NT2/D1 (cell line): ENCODE results near the gene KRT78.

Source experiments
- YY1 ChIP-seq: IDR thresholded peaks from 2 replicates; pipeline ENCODE4 v1.6.1; 2011; ENCODE audit not compliant: insufficient read length, insufficient read depth
- ZNF274 ChIP-seq: IDR thresholded peaks from 2 replicates; pipeline ENCODE4 v1.6.1; 2011; ENCODE audit warnings: mild to moderate bottlenecking, low read depth, low read length

DNA sequence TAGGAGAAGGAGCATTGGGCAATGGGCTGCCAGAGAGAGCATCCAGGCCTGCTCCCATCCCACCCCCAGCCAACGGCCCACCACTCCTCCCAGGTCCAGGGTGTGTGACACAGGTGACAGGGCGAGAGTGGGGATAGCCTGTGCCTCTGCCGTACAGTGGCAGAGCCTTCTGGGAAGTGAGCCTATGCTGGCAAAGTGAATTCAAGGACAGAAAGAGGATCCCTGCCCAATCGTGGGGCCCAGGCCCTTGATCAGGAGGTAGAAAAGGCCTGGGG, 14.1 kb downstream of the KRT78 start:
- TF ChIP-seq YY1 (no peak), ZNF274 (no peak)
